RKO (cell line): Measurements from ENCODE around the gene PLCG2.
"Not testable (repeated sequence)": the region's sequence is repeated elsewhere in the genome, so short reads cannot be mapped to it uniquely, and the experiment has no call there.

Experiments
- DNase-seq: peaks from one replicate; pipeline ENCODE4 v3.0.0-alpha.2; 2016; ENCODE audit warnings: low spot score

PLCG2 gene

DNA sequence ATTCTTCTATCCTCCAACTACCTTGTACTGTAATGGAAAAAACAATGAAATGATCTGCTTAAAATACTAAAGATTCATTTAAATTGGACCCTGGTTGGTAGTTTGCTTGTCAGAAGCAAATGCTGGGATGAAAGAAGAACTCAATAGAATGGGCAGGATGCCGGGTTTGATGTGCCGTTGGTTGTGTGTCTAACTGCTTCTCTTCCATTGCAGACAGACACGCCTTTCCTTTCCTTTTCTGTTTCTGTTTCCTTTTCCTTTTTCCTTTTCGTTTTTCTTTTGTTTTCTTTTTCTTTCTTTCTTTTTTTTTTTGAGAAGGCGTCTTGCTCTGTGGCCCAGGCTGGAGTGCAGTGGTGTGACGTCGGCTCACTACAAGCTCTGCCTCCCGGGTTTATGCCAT lies 64.6 kb downstream of the PLCG2 start:
- DNase-seq, result no peak

DNA sequence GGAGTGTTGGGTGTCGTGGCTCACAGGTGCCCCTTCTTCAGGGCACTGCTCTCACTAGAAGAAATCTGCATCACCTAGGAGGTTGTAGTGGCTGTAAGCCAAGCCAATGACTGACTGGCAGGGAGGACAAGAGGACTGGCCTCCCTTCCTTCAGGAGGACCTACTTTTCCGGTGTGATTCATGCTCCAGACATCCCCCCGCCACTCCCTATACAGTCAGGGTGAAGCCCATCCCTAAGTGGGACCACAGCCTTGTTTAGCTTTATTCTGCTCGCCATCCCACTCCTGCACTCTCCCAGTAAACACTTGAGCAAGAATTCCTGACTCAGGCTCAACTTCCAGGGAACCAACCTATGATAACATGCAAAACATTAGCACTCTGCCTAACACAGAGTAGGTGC lies 67.0 kb downstream of the PLCG2 start:
- DNase-seq, result no peak

DNA sequence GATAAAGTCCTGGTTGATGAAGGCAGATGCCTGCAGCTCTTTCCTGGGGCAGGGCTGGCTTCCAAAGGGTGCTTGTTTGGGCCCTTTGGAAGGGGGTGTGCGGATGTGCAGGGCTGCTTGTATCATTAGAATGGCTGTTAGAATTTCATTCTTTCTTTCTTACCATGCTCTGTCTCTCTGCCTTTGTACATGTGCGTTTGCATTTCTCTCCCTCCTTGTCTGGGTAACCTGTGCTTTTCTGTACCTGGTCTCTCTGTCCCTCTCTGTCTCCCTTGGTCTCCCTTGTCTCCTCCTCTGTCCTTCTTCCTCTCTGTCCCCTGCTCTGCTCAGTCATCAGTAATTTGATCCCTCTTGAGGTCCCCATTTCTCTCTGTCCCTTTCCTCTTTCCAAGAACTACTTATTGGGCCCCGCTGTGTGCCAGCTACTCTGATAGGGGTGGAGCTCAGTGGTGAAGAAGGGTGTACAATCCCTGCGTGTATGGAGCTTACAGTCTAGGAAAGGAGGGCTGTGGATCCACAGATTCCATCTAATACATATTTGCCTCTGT lies 69.3 kb downstream of the PLCG2 start:
- no peak for DNase-seq

DNA sequence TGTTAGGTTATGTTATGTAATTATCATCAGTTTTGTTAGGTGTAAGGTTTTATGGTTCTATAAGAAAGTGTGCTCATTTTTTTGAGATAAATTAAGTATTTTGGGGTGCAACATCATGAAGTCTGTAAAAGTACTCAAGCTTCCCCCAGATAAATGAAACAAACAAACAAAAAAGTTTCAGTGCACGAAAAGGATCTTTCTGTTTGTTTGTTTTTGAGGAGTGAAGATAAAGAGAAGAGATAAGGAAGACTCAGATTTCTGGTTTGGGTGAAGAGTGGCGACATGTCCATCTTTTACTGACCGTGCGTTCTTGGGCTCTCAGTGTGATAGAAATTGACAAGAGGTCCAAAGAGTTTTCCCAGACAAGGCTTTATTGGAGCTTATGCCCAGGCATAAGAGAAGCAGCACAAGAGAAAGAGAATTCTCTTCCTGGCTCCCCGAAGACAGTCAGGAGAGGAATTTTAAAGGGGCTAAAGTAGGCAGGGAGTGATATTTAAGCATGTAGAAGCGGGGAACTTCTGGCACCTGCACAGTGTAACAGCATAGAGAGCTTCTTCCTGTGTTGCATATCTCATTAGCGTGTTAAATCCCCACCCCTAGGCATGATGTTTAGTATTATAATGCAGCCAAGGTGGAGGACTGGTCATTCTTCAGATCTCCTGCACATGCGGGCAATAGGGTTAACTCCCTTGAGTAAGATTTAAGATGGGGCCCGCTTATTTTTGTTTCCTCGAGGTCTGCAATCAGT lies 71.3 kb downstream of the PLCG2 start:
- no peak for DNase-seq

- no peak for DNase-seq
These were observed 73.3 kb downstream of the PLCG2 start for GRCh38 chr16:81852347-81852746.

DNA sequence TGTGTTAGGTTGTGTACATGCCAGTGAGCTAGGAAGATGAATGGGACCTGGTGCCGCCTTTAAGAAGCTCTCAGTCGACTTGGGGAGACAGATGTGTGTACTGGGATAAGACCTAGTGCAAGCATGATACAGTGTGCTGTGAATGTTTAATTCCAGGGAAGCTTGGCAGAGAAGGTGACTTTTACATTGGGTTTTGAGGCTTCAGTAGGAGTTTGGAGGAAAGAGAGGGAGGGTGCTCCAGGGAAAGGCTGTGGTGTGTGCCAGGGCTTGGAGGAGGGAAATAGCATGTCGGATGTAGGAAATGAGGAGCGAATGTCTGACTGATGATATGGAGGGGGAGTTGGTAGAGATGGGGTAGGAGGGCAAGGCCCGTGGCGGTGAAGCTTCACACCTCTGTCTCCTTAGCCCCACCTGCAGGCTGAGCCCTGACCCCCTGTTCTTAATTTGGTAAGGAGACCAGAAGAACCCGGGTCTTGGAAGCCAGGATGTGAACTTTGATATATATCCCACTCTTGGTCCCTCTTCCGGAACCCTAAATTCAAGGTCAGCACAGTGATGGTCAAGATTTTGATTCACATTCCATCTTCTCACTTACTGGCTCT lies 76.6 kb downstream of the PLCG2 start:
- no peak for DNase-seq

- DNase-seq, result no peak
These were observed 81.5 kb downstream of the PLCG2 start for GRCh38 chr16:81860287-81861266.

DNA sequence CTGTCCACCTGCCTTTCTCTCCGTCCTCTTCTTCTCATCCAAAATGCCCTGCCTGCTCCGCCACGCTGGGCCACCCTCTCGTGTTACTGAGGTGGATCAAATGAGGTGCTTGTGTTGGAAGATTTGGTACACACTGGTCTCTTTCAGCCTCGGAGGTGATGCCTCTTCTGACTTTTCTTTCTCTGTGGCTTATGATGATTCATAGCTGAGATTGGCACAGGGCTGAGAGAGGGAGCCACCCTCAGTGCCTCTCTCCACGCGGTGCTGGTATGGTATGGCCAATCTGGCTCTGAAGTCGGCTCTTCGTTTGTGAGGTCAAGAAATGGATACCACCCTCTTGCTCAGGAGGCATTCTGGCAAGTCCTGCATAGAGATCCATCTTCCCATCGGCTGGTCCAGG lies 82.4 kb downstream of the PLCG2 start:
- DNase-seq, result no peak

DNA sequence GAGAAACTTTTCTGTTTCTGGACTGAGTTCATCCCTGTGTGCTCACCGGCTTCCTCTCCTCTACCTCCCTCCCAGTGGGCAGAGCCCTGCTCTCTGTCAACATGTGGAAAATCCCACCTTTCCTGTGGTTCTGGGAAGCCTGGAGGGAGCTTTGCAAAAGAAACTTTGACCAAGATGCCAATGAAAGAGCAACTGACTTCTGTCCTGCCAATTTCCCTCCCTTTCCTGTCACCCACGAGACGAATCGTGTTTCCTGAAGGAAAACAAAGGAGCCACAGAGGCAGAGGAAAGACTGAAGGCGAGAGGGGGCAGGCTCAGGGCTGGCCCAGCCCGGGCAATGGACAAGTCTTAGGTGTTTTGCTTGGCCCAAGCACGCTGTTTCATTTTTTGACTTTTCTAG lies 82.8 kb downstream of the PLCG2 start:
- DNase-seq, result no peak

- DNase-seq, result no peak
These were observed 84.7 kb downstream of the PLCG2 start for GRCh38 chr16:81863630-81864352.

DNA sequence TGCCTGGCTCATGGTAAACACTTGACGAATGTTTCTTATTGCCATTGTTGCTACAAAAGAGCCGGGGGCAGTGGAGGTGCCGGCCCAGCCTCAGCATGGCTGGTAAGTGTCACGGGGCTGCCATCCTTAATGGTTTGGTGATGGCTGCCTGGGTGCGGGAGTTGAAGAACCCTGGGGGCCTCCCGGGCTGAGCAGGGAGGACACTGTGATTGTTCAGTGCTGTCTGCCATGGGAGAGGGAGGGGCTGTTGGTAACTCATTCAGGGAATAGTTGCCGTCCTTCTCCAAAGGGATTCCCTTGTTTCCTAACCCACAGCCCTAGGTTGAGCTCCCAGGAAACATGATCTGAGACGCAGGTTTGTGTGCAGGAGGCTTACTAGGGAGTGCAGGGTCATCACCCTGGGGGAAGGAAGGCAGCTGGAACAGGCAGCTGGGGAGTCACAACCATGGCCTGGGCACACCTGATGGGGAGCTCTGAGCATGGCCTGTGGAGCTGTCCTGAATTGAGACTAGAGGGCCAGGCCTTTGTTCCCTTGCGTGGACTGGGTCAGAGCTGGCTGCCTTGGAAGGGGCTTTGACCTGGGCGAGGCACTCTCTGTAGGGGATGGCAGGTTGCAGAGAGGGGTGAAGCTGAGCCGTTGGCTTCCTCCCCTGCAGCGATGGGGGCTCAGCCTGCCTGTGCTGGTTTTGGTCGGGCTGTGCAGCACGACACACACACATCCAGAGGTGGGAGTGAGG lies 85.7 kb downstream of the PLCG2 start:
- no peak for DNase-seq

DNA sequence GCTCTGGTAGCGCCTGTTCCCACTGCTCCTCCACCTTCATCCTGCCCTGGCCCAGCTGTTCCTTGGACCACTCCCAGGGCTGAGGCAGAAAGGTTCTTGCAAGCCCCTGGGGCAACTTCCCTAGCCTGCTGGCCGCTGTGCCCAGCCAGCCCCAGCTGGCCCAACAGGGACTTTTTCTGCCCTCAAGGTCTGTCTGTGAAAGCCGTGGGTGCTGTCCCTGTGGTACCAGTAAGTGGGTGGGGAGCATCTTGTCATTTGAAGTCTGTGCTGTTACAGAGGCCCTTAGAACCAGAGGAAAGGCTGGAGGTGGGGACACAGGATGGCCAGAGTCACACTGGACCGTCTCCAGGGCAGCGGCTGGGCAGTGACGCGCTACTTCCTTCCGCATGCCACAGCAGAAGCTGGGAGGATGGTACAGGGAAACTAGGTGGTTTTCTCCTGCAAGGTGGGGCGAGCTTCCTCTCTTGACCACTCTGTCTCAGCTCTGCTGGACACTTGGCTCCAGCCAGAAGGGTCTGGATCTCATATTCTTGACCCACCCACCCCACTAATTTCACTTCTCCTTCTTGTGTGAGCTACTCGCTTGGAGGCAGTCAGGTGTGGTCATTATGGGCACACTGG lies 87.8 kb downstream of the PLCG2 start:
- DNase-seq, result no peak

DNA sequence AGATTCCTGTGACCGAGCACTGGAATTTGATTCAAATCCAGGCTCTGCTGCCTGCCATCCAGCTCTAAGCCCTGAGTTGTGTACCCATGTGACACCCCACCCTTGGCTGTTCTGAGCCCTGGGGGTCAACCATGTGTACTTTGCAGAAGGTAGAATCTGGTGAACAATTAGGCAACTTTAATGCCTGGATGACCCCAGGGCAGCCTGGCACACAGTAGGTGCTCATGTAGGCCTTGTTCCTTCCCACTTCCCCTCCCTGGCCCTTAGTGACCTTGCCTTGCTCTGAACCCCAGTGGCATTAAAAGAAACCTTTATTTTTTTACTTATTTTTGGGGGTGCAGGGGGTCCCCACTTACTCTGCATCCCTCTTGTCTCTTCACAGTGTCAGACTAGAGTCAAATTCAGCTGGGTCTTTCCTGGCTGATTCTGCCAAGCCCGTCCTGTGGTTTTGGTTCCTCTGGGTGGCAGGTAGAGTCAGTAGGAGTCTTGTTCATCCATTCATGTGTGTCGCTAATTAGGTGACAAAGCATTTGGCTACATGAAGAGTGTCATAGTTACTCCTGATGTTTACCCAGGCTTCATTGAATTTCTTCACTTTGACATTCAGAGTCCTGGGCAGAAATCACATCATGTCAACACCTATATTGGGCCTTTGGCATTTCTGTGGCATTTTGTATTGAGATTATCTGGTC lies 89.1 kb downstream of the PLCG2 start:
- no peak for DNase-seq

DNA sequence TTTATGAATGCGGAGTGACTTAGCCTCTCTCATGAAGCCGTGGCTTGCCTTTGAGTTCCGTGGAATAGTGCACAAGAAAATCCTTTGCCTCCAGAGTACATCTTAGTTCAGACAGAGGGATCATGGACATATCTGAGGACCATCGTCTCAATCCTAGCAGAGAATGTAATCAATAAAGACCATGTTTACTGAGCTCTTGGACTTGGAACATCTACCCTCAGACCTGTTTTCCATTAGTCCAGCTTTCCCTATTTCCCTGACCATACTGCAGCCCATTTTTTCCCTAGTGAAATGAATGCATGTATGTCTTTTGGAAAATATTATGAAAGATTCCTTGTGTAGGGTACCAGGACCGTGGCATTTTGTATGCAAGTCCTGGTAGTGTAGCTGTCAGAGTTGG lies 90.2 kb downstream of the PLCG2 start:
- no peak for DNase-seq

DNA sequence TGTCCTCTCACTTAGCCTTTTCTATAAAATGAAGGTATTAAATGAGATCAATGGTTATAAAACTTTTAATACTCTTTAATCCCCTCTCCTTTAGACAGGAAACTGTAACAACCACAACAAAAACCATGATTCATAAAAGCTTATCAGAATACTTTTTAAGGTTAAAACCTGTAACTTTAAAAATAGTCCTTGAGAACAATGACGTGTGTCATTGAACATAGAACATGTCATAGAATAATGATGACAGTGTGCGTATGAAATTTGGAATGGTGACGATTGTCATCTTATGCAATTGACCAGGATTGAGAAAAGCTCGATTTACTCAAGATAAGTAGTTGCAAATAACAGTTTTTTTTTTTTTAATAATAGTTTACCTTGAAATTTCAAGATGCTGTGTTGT lies 94.1 kb downstream of the PLCG2 start:
- DNase-seq, result no peak

- DNase-seq, result peak; percentile 65
These were observed 95.0 kb downstream of the PLCG2 start for GRCh38 chr16:81873843-81874752.

DNA sequence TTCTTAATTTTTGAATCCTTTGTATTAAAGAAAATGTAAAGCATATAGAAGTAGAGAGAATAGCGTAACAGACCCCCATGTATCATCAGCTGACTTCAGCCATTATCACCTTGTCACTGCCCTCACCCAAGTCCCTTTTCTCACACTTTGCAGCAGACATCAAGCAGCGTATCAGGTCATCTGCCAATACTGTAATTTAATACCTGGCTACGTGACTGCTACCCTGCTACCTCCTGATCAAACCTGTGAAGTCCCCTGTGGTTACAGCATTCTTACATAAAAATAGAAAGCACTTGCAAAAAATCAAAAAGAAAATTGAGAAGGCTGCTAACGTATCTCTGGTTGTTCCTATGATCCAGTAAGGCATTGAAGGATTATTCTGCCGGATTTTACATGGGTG lies 96.4 kb downstream of the PLCG2 start:
- DNase-seq, result no peak

DNA sequence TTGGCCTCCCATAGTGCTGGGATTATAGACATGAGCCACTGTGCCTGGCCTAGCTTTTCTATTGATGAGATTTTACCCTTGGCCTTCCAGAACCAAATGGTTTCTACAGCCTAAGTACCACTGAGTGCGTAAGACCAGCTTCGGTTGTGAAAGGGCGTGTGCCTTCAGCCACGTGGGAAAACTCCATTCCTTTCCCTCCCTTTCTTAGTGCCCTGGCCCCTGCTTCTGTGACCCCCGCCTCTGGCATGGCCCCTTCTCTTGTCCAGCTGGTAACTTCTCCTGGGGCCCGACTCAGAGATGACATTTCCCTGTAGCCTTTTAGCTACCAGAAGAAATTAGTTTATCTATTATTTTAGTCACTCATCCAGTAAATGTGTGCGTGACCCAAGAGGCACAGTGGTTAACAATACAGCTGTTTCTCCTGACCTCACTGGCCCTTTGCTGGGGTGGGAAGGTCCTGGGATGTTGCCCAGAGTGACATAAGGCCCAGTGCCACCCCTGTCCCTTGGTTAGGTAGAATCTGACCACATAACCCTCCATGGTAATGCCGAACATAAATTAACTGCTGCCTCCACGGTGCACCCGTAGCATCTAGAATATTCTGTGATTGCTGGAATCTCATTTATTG lies 97.3 kb downstream of the PLCG2 start:
- no peak for DNase-seq

DNA sequence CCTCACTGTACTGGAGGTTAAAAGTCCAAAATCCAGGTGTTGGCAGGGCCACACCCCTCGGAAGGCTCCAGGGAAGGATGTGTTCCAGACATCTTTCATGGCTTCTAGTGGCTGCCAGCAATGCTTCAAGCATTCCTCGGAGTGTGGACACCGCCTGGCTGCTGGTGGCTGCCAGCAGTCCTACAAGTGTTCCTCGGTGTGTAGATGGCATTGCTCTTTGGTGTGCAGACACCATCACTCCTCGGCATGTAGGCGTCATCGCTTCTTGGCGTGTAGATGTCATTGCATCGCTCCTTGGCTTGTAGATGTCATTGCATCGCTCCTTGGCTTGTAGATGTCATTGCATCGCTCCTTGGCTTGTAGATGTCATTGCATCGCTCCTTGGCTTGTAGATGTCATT lies 98.4 kb downstream of the PLCG2 start:
- not testable (repeated sequence) for DNase-seq
